Adrenal gland (tissue), 12 donors: ENCODE data around the gene LSM14B. TPM values are rescaled to one million over a fixed set of nuclear protein-coding genes. Genes with fewer than 3 reads are reported as not detected.
A peak's percentile ranks its signal among the peaks of the same experiment; 100 is the strongest.

Source experiments
- DNase-seq, 7 donors: peaks; one replicate each; pipeline ENCODE4 v3.0.0-alpha.2; 2019 to 2020
- H3K27ac ChIP-seq, 5 donors: fragments of 200-600 bp; sonication (generic) in 4 of 5; 1 replicate in 3 of 5; 2 replicates in 2 of 5; pipeline versions ENCODE4 v1.5.1 to v1.8.0; 2016 to 2020; ENCODE audit warnings: mild to moderate bottlenecking in 1 of 5
- H3K27me3 ChIP-seq: fragments of 200-600 bp; 2 replicates; pipeline ENCODE4 v1.8.0; 2021
- H3K36me3 ChIP-seq, 2 donors: fragments of 200-600 bp; replicated peaks in 1 of 2; 1 replicate in 1 of 2; 2 replicates in 1 of 2; pipeline versions ENCODE4 v1.5.1 to v1.8.0; 2018 to 2022
- H3K4me1 ChIP-seq, 2 donors: fragments of 200-600 bp; replicated peaks in 1 of 2; 1 replicate in 1 of 2; 2 replicates in 1 of 2; pipeline versions ENCODE4 v1.5.1 to v1.8.0; 2018 to 2021
- H3K4me3 ChIP-seq, 4 donors: fragments of 200-600 bp; sonication (generic) in 3 of 4; one replicate each; pipeline ENCODE4 v1.5.1; 2016 to 2018
- H3K9me3 ChIP-seq, 3 donors: fragments of 200-600 bp; sonication (generic) in 1 of 3; replicated peaks in 1 of 3; 1 replicate in 2 of 3; 2 replicates in 1 of 3; pipeline versions ENCODE4 v1.5.1 to v1.8.0; 2016 to 2021
- POLR2A ChIP-seq, 2 donors: fragments of 450-650 bp; IDR thresholded peaks; one replicate each; pipeline ENCODE4 v1.6.1; 2017; ENCODE audit warnings: antibody characterized with exemption in 2 of 2, mild to moderate bottlenecking in 2 of 2, moderate library complexity in 1 of 2
- WGBS, 4 donors: extraction: QIAGEN DNeasy Blood & Tissue Kit in 2 of 4; methylation state at CpG; one replicate each; pipeline versions ENCODE4 v1.1.5 to v1.1.7; 2013 to 2017; 5-methylcytosine and 5-hydroxymethylcytosine counted together
- intact Hi-C, 2 donors: fragments of 100-400 bp; cut with DNase I; formaldehyde crosslinking; loops; one replicate each; pipeline versions ENCODE4 v1.14.1 to v1.15.0; 2022 to 2023
- polyA plus RNA-seq, 3 donors: library from polyadenylated mRNA; stranded (reverse); fragments of 200-250 nt in 2 of 3; fragments of 350-450 nt in 1 of 3; fragmentation: Illumina TruSeq in 1 of 3; extraction: RNeasy Lipid Tissue Mini Kit (QIAGEN cat#74804) in 1 of 3; gene quantifications; one replicate each; pipeline ENCODE4 v1.2.3, GENCODE V29; 2013 to 2014
- total RNA-seq, 9 donors: library from RNA; depleted of rRNA in 4 of 9; stranded (reverse); fragments of >200 nt in 4 of 9; fragments of 120-200 nt in 1 of 9; fragmentation: NEBNext Ultra II Directional in 1 of 9; extraction: Animal tissue kit (Norgen Biotek cat#: 25700) in 1 of 9; gene quantifications; one replicate each; pipeline versions ENCODE4 v1.1.0 to v1.2.4, GENCODE V29; 2013 to 2023
- TF ChIP-seq, protein P1 (sequence below), 6 experiments: fragments of 450-650 bp in 4 of 6; fragments of 200-600 bp in 2 of 6; sonication (generic) in 1 of 6; IDR thresholded peaks; 1 replicate in 5 of 6; 2 replicates in 1 of 6; pipeline versions ENCODE4 v1.5.1 to v1.8.0; 2016 to 2021; ENCODE audit warnings: antibody characterized with exemption in 6 of 6, mild to moderate bottlenecking in 2 of 6, moderate library complexity in 1 of 6
- donor health status: healthy with polysubstance abuse.
- donor health status: Bipolar disorder and iron deficiency.
- donor health status: DM: yes; HTN: yes; CAD: no.
- donor health status: DM: no; HTN: no; CAD: no.
- donor health status: DM: no; HTN: no; CAD: no.
- donor health status: DM: yes; HTN: yes; CAD: no.

The LSM14B gene
- total and polyA plus RNA-seq, 12 donors = 17.6 to 47.0 (median 29.2) TPM

DNA sequence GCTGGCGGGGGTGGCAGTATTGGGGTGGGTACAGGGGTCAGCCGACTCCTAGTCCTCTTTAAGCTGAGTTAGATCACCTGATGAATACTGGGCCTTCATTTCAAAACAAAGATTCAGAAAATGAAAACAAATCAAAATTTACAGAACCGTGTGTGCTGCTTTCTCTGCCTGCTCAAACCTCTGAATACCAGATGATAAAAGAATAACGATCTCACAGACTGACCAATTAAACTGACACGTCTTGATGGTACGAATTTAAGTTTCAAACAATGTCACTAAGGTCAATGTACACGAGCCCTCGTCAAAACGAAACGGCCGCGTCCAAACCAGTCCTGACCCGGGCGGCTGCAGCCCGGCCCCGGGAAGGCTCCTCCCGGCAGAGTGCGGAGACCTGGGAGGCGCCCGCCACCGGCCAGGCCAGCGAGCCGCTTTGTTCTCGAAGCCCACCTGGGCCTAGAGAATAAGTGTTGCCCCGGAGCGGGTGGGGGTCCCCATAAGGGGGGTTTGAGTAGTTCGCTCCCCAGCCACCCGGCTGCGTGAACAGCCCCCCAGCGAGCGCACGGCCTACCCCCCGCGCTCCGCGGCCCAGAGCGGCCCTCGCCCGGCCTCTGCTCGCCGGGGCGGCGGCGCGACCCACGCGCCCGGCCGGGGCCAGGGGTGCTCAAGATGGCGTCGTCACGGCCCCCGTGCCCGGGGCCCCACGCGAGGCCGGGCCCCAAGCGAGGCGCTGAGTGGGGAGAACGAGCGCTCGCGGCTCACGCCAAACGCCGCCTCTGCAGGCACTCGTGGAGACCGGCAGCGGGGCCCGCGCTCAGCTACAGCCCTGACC lies 20.2 kb downstream of the LSM14B start:
- WGBS, 4 donors = 0 to 1% (median 0%) methylated on average over 6 to 71 of the region's 71 CpGs
- intact Hi-C loops = loop anchor here in 1 of 2 donors (5.0 kb wide), 1 partner anchor 80 kb away; no protein-coding TSS in a partner anchor
- H3K4me3 ChIP-seq = peak overlapping the region; percentile 28 to 99 (median 52)

DNA sequence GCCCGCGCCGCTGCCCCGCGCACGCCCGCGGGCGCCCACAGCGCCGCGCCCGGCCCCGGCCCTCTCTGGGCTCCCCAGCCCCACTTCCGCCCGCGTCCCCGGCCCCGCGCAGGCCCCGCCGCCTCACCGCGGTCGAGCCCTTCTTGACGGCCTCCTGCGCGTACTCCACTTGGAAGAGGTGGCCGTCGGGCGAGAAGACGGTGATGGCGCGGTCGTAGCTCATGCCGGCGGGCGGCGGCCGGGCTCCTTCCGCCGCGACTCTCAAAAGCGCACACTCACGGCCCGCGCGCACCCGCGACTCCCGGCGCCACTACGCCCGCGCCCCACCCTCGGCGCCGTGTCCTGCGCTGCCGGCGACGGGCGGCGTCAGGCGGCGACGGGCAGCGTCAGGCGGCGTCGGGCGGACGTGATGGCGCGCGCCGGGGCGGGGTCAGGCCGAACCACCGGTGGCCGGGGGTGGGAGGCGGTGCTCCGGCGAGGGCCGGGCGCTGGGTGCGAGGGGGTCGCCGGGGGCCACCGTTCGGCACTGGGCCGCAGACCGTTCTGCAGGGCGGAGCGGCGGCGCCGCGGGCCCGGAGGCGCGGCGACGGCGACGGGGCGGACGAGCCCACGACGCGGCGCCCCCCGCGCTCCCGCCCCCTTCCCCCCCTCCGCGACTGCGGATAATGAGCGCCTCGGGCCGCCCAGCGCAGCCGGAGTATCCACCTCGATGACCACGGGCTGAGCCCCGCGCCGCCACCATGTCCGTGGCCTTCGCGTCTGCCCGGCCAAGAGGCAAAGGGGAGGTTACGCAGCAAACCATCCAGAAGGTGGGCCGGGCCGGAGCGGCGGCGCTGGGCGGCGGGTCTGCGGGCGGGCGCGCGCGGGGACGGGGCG lies 21.0 kb downstream of the LSM14B start, which contains the start of the genes PSMA7 and SS18L1:
PSMA7 (minus strand) TSS at position 314 of the 876 bp plus-strand sequence; CDS start at position 223, 91 bp downstream.
SS18L1 (plus strand) TSS at position 689 of the 876 bp plus-strand sequence; CDS start at position 741, 52 bp downstream.
- Histone ChIP-seq H3K4me3 (peak within 1 kb of the TSS; percentile 28 to 99 (median 52)), H3K4me1 (peaks cover 25 to 41% of the 10 kb centered on the region in 2 donors), H3K27ac (peak within 1 kb of the TSS; percentile 69 to 100 (median 94)), H3K9me3 (no peaks in the 10 kb centered on the region), H3K36me3 (peaks cover 0 to 27% of the 10 kb centered on the region in 2 donors), H3K27me3 (no peaks in the 10 kb centered on the region)
- intact Hi-C loops = loop anchor here in 1 of 2 donors (5.0 kb wide), 1 partner anchor 81 kb away; no protein-coding TSS in a partner anchor
- 0 to 1% (median 0%) methylated on average over 5 to 143 of the region's 148 CpGs; no CpG with 5 or more reads in 1 of the 4 donors for WGBS, 4 donors
- peak; percentile 81 to 89 (median 87) for DNase-seq
- TF ChIP-seq POLR2A (IDR thresholded peaks at IDR 0.05) = peak; percentile 96 to 98
- TF ChIP-seq, protein P1, sequence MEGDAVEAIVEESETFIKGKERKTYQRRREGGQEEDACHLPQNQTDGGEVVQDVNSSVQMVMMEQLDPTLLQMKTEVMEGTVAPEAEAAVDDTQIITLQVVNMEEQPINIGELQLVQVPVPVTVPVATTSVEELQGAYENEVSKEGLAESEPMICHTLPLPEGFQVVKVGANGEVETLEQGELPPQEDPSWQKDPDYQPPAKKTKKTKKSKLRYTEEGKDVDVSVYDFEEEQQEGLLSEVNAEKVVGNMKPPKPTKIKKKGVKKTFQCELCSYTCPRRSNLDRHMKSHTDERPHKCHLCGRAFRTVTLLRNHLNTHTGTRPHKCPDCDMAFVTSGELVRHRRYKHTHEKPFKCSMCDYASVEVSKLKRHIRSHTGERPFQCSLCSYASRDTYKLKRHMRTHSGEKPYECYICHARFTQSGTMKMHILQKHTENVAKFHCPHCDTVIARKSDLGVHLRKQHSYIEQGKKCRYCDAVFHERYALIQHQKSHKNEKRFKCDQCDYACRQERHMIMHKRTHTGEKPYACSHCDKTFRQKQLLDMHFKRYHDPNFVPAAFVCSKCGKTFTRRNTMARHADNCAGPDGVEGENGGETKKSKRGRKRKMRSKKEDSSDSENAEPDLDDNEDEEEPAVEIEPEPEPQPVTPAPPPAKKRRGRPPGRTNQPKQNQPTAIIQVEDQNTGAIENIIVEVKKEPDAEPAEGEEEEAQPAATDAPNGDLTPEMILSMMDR (IDR thresholded peaks at IDR 0.05) = no peak

More for the DNA sequence above, 20.2 kb downstream of the LSM14B start:
- no peaks in the 10 kb centered on the region for H3K27me3 ChIP-seq
- DNase-seq = peak in 3 of 7 donors; percentile 38 to 51 (median 44)
- no peaks in the 10 kb centered on the region for H3K9me3 ChIP-seq
- TF ChIP-seq, protein P1 (IDR thresholded peaks at IDR 0.05) = no peak
- no peak for TF ChIP-seq POLR2A (IDR thresholded peaks at IDR 0.05)
- H3K4me1 ChIP-seq = peaks cover 25 to 40% of the 10 kb centered on the region in 2 donors
- peak overlapping the region; percentile 69 to 100 (median 94) for H3K27ac ChIP-seq
- H3K36me3 ChIP-seq = peaks cover 0 to 35% of the 10 kb centered on the region in 2 donors

DNA sequence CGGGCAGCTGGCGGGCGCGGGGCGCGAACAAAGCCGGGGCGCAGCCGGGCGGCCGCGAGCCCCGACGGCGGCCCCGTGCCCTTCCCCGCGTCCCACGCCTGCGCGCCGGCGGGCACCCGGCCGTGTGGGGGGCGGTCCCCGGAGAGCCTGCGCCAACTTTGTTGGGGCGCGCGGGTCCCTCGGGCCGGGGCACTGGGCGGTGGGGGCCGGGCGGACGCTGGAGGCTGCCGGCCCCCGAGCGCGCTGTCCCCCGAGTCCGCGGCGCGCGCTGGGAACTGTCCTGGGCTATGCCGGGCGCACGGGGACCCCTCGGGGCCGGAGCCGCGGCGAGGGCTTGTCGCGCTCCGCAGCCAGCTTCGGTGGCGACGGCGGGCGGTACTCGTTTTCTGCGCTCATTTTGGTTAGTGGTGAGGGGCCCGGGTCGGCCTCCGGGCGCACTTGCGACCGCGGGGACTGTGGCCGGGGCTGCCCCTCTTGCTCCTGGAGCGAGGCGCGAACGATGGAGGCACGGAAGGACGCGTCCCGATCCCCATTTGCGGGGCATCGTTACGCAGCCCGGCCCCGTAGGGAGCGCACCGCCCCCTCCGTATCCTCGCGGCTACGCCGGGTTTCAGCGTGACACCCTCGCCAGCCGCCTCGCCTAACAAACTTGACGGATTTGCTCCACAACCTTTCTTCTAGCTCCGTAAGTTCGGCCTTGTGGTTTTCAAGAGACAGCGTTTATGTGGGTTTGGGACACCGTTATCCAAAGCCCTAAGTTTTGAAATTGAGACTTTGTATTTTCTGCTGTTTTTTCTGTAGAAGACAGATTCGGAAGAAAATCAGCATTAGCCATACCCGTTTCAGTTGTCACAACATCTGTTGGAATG lies 21.9 kb downstream of the LSM14B start:
- Histone ChIP-seq H3K4me3 (peak overlapping the region in 3 of 4 donors; percentile 48 to 99 (median 55)), H3K27ac (peak overlapping the region; percentile 12 to 100 (median 94)), H3K9me3 (no peaks in the 10 kb centered on the region), H3K27me3 (no peaks in the 10 kb centered on the region), H3K4me1 (peaks cover 25 to 41% of the 10 kb centered on the region in 2 donors), H3K36me3 (peaks cover 0 to 18% of the 10 kb centered on the region in 2 donors)
- TF ChIP-seq, protein P1 (IDR thresholded peaks at IDR 0.05) = peak in 1 of 6 experiments; percentile 2
- peak in 1 of 2 donors; percentile 76 for TF ChIP-seq POLR2A (IDR thresholded peaks at IDR 0.05)
- 0 to 1% (median 1%) methylated on average over 12 to 104 of the region's 104 CpGs for WGBS, 4 donors
- peak; percentile 57 to 79 (median 70) for DNase-seq
- intact Hi-C loops = loop anchor here in 1 of 2 donors (5.0 kb wide), 1 partner anchor 82 kb away; no protein-coding TSS in a partner anchor
